Suprapubic skin (tissue), 4 donors: ENCODE results near the gene TGFB2. TPM values are rescaled to one million over a fixed set of nuclear protein-coding genes. Genes with fewer than 3 reads are reported as not detected.

Experiments used
- DNase-seq, 2 donors: peaks; one replicate each; pipeline ENCODE4 v3.0.0-alpha.2; 2019; ENCODE audit warnings: low spot score in 2 of 2
- H3K27ac ChIP-seq: fragments of 200-600 bp; sonication (generic); one replicate; pipeline ENCODE4 v1.5.1; 2019
- H3K27me3 ChIP-seq: fragments of 200-600 bp; sonication (generic); one replicate; pipeline ENCODE4 v1.5.1; 2019
- H3K36me3 ChIP-seq: fragments of 200-600 bp; sonication (generic); one replicate; pipeline ENCODE4 v1.5.1; 2019
- H3K4me1 ChIP-seq: fragments of 200-600 bp; sonication (generic); one replicate; pipeline ENCODE4 v1.5.1; 2019
- H3K4me3 ChIP-seq: fragments of 200-600 bp; sonication (generic); one replicate; pipeline ENCODE4 v1.5.1; 2019; ENCODE audit warnings: mild to moderate bottlenecking
- H3K9me3 ChIP-seq: fragments of 200-600 bp; sonication (generic); one replicate; pipeline ENCODE4 v1.5.1; 2019
- EP300 ChIP-seq: sonication (generic); formaldehyde crosslinking; IDR thresholded peaks from one replicate; pipeline ENCODE4 v1.6.1; 2017; ENCODE audit warnings: antibody characterized with exemption
- POLR2A ChIP-seq, 2 donors: fragments of 450-650 bp; IDR thresholded peaks; one replicate each; pipeline ENCODE4 v1.6.1; 2017; ENCODE audit warnings: antibody characterized with exemption in 2 of 2, mild to moderate bottlenecking in 2 of 2, moderate library complexity in 2 of 2
- POLR2AphosphoS5 ChIP-seq, 3 donors: sonication (generic); formaldehyde crosslinking; IDR thresholded peaks; one replicate each; pipeline ENCODE4 v1.6.1; 2017; ENCODE audit warnings: antibody characterized with exemption in 3 of 3
- WGBS: methylation state at CpG from one replicate; pipeline ENCODE4 v1.1.5; 2018; 5-methylcytosine and 5-hydroxymethylcytosine counted together
- total RNA-seq, 4 donors: library from RNA; depleted of rRNA; stranded (reverse); fragments of >200 nt; gene quantifications; one replicate each; pipeline ENCODE4 v1.1.0, GENCODE V29; 2016
- TF ChIP-seq, protein P1 (sequence below), 2 donors: fragments of 200-600 bp in 1 of 2; fragments of 450-650 bp in 1 of 2; sonication (generic) in 1 of 2; IDR thresholded peaks; one replicate each; pipeline ENCODE4 v1.5.1; 2016 to 2019; ENCODE audit warnings: antibody characterized with exemption in 2 of 2, mild to moderate bottlenecking in 1 of 2, moderate library complexity in 1 of 2

The TGFB2 gene
- total RNA-seq, 4 donors from 2014 or later, result 0.60 to 3.9 (median 3.0) TPM

GRCh38 chr1:218467101-218468072 lies 122.3 kb downstream of the TGFB2 start:
- Histone ChIP-seq H3K4me1 (peaks cover 15% of the 10 kb centered on the region), H3K27me3 (no peaks in the 10 kb centered on the region), H3K4me3 (no peak overlapping the region), H3K27ac (peak overlapping the region; percentile 39), H3K36me3 (no peaks in the 10 kb centered on the region), H3K9me3 (no peaks in the 10 kb centered on the region)
- WGBS, result 66% methylated on average over 8 of the region's 8 CpGs
- DNase-seq, result no peak
- no peak for TF ChIP-seq POLR2AphosphoS5 (IDR thresholded peaks at IDR 0.05)
- no peak for TF ChIP-seq EP300
- TF ChIP-seq, protein P1, sequence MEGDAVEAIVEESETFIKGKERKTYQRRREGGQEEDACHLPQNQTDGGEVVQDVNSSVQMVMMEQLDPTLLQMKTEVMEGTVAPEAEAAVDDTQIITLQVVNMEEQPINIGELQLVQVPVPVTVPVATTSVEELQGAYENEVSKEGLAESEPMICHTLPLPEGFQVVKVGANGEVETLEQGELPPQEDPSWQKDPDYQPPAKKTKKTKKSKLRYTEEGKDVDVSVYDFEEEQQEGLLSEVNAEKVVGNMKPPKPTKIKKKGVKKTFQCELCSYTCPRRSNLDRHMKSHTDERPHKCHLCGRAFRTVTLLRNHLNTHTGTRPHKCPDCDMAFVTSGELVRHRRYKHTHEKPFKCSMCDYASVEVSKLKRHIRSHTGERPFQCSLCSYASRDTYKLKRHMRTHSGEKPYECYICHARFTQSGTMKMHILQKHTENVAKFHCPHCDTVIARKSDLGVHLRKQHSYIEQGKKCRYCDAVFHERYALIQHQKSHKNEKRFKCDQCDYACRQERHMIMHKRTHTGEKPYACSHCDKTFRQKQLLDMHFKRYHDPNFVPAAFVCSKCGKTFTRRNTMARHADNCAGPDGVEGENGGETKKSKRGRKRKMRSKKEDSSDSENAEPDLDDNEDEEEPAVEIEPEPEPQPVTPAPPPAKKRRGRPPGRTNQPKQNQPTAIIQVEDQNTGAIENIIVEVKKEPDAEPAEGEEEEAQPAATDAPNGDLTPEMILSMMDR (IDR thresholded peaks at IDR 0.05), result no peak
- no peak for TF ChIP-seq POLR2A (IDR thresholded peaks at IDR 0.05)

GRCh38 chr1:218468711-218469110 lies 123.6 kb downstream of the TGFB2 start:
- Histone ChIP-seq H3K4me3 (no peak overlapping the region), H3K9me3 (no peaks in the 10 kb centered on the region), H3K4me1 (peaks cover 7% of the 10 kb centered on the region), H3K27ac (no peak overlapping the region), H3K36me3 (no peaks in the 10 kb centered on the region), H3K27me3 (no peaks in the 10 kb centered on the region)
- DNase-seq, result no peak
- TF ChIP-seq, protein P1 (IDR thresholded peaks at IDR 0.05), result no peak
- TF ChIP-seq EP300, result no peak
- TF ChIP-seq POLR2AphosphoS5 (IDR thresholded peaks at IDR 0.05), result no peak
- no peak for TF ChIP-seq POLR2A (IDR thresholded peaks at IDR 0.05)
- WGBS, result 85% methylated on average over 4 of the region's 4 CpGs

DNA sequence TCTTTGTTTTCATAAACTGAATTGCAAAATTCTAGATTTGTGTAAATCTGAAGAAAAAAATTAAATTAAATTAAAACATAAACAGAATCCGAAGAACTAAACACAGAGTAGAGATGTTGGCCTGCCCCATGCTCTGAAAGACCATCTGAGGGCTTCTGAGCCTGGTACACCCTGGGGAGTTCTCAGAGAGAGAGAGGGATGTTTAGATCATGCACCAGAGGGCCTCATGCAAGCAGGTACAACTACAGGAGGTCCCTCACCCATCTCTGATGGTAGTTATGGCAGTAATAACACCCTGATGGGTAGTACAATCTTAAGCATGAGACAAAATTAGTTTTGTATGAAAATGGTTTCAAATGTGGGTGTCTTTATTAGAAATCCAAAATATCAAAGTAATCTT lies 127.7 kb downstream of the TGFB2 start:
- Histone ChIP-seq H3K4me3 (no peak overlapping the region), H3K9me3 (no peaks in the 10 kb centered on the region), H3K36me3 (no peaks in the 10 kb centered on the region), H3K4me1 (no peaks in the 10 kb centered on the region), H3K27ac (no peak overlapping the region), H3K27me3 (no peaks in the 10 kb centered on the region)
- no peak for DNase-seq
- TF ChIP-seq POLR2A (IDR thresholded peaks at IDR 0.05) (no peak), EP300 (no peak), POLR2AphosphoS5 (IDR thresholded peaks at IDR 0.05) (no peak)
- TF ChIP-seq, protein P1 (IDR thresholded peaks at IDR 0.05), result no peak
- WGBS, result 84% methylated on average over 1 of the region's 1 CpG

- no peak overlapping the region for H3K4me3 ChIP-seq
- no peaks in the 10 kb centered on the region for H3K36me3 ChIP-seq
- H3K27ac ChIP-seq, result no peak overlapping the region
- no peak for DNase-seq
- H3K27me3 ChIP-seq, result no peaks in the 10 kb centered on the region
- TF ChIP-seq, protein P1 (IDR thresholded peaks at IDR 0.05), result no peak
- TF ChIP-seq POLR2A (IDR thresholded peaks at IDR 0.05) (no peak), POLR2AphosphoS5 (IDR thresholded peaks at IDR 0.05) (no peak), EP300 (no peak)
- WGBS, result 70% methylated on average over 2 of the region's 2 CpGs
- no peaks in the 10 kb centered on the region for H3K4me1 ChIP-seq
- no peaks in the 10 kb centered on the region for H3K9me3 ChIP-seq
These were observed 128.4 kb downstream of the TGFB2 start for GRCh38 chr1:218473522-218473921.

DNA sequence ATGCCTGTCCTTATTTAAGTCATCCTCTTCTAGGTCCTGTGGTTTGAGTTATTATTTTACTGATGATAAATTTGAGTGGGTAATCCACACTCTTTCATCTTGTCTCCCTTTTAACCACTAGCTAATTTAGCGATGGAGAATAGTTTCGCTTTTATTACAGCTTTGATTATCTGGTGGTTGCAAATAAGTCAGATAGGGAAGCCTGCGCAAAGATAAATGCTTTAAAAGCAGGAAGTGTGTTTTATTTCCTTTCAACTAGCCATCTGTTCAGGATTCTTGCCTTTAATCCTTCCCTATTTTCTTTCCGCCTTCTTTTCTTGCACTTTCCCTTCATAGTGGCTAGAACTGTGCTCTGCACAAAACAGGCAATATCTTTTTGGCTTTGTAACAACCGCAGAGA lies 129.0 kb downstream of the TGFB2 start:
- Histone ChIP-seq H3K4me1 (no peaks in the 10 kb centered on the region), H3K4me3 (no peak overlapping the region), H3K27ac (no peak overlapping the region), H3K9me3 (no peaks in the 10 kb centered on the region), H3K27me3 (no peaks in the 10 kb centered on the region), H3K36me3 (no peaks in the 10 kb centered on the region)
- DNase-seq, result no peak
- 84% methylated on average over 5 of the region's 5 CpGs for WGBS
- no peak for TF ChIP-seq EP300
- no peak for TF ChIP-seq POLR2A (IDR thresholded peaks at IDR 0.05)
- TF ChIP-seq, protein P1 (IDR thresholded peaks at IDR 0.05), result no peak
- no peak for TF ChIP-seq POLR2AphosphoS5 (IDR thresholded peaks at IDR 0.05)
